Activated B cell treated with CpG ODN at 0.5 μM for 24 hours (primary cell): Measurements from ENCODE around the gene DENND11. TPM values are rescaled to one million over a fixed set of nuclear protein-coding genes. Genes with fewer than 3 reads are reported as not detected.

Experiments
- ATAC-seq: fragments of 200-7000 bp; cut with Tn5 transposase; one replicate; pipeline ENCODE4 v1.10.0; 2021; ENCODE audit warnings: low read depth, mild to moderate bottlenecking, moderate library complexity
- CTCF ChIA-PET: fragments of 350-600 bp; sonication (Branson Sonifier 250); formaldehyde crosslinking; loops from one replicate; lab custom pipeline; 2021; ENCODE audit warnings: antibody characterized with exemption; lab: Charles Lee
- POLR2A ChIA-PET: fragments of 350-600 bp; sonication (Branson Sonifier 250); formaldehyde crosslinking; loops from one replicate; lab custom pipeline; 2021; ENCODE audit warnings: antibody characterized with exemption; lab: Charles Lee
- DNase-seq: peaks from one replicate; pipeline ENCODE4 v3.0.0; 2022
- H3K27ac Mint-ChIP-seq: one replicate; pipeline ENCODE4 v1.8.0; 2020; ENCODE audit warnings: mixed read lengths
- H3K27me3 Mint-ChIP-seq: one replicate; pipeline ENCODE4 v1.8.0; 2021; ENCODE audit warnings: mixed read lengths
- H3K36me3 Mint-ChIP-seq: one replicate; pipeline ENCODE4 v1.8.0; 2021; ENCODE audit warnings: low read depth, mixed read lengths
- H3K4me1 Mint-ChIP-seq: one replicate; pipeline ENCODE4 v1.8.0; 2021; ENCODE audit warnings: mixed read lengths
- H3K4me3 Mint-ChIP-seq: one replicate; pipeline ENCODE4 v1.8.0; 2020; ENCODE audit warnings: mild to moderate bottlenecking, mixed read lengths
- H3K9me3 Mint-ChIP-seq: one replicate; pipeline ENCODE4 v1.8.0; 2020; ENCODE audit warnings: mixed read lengths
- intact Hi-C: fragments of 100-400 bp; cut with micrococcal nuclease; formaldehyde crosslinking; loops from one replicate; pipeline ENCODE4 v1.15.1; 2024
- total RNA-seq: library from RNA; stranded (reverse); gene quantifications from 2 replicates; pipeline ENCODE4 v1.2.3, GENCODE V29; 2022
- TF ChIP-seq, protein P1 (sequence below): fragments of 200-600 bp; IDR thresholded peaks from one replicate; pipeline ENCODE4 v1.8.0; 2022; ENCODE audit warnings: antibody characterized with exemption, mild to moderate bottlenecking

DENND11 gene
- total RNA-seq, 1 donor from 2014 or later, result 58.1 TPM

DNA sequence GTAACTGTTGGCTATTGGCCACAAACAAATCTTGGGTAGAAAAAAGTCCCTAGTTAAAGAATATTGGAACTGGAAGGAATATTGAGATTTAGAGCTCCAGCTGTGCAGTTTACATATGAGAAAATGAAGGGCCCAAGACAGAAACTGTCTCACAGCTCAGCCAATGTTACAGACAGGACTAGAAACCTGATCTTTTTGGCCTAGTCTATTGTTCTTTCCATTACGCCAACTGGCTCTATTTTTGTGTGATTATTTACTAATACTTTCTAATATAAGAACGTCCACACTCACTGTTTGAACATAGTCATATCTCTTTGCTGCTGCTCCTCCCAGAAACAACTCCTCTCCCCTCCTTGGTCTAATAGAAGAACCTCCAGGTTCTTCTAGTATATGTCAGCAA lies 7.4 kb upstream of the DENND11 start:
- POLR2A ChIA-PET, result no interaction called here
- CTCF ChIA-PET, result interaction anchor here (1.5 to 2.4 kb wide), 2 partner anchors 29 to 54 kb away, joined by 8 to 23 read pairs; partner anchors contain the start of gene SSBP1
- ATAC-seq, result no peak
- DNase-seq, result no peak
- Mint-ChIP-seq H3K27me3 (no peaks in the 10 kb centered on the region), H3K9me3 (no peaks in the 10 kb centered on the region), H3K4me1 (no peaks in the 10 kb centered on the region), H3K36me3 (no peaks in the 10 kb centered on the region), H3K4me3 (no peak overlapping the region), H3K27ac (no peak overlapping the region)
- intact Hi-C loops, result no loop called here
- TF ChIP-seq, protein P1, sequence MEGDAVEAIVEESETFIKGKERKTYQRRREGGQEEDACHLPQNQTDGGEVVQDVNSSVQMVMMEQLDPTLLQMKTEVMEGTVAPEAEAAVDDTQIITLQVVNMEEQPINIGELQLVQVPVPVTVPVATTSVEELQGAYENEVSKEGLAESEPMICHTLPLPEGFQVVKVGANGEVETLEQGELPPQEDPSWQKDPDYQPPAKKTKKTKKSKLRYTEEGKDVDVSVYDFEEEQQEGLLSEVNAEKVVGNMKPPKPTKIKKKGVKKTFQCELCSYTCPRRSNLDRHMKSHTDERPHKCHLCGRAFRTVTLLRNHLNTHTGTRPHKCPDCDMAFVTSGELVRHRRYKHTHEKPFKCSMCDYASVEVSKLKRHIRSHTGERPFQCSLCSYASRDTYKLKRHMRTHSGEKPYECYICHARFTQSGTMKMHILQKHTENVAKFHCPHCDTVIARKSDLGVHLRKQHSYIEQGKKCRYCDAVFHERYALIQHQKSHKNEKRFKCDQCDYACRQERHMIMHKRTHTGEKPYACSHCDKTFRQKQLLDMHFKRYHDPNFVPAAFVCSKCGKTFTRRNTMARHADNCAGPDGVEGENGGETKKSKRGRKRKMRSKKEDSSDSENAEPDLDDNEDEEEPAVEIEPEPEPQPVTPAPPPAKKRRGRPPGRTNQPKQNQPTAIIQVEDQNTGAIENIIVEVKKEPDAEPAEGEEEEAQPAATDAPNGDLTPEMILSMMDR, result no peak

DNA sequence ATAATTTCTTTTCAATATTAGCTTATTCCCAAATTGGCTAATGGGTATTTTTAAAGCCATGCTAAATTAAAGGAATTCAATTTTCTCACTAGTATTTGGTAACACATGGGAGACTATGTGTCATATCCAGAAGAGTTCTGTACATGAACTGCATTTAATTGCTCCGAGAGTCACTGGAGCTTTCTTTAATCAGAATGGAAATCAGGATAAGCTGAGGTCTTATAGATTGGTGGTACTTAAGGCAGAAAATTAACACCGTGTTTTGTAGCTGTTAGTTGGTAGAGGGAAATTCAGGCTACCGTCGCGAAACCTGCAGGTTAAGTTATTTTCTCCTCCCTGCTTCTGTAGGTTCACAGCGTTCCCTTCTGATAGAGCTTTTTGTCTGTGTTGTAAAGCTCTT lies 6.4 kb upstream of the DENND11 start, which contains the start of gene WEE2:
Gene WEE2, plus strand, starts transcription at position 3 of the 400 bp plus-strand sequence. CDS start 406 bp downstream, outside the sequence.
- no peak for DNase-seq
- no peak within 1 kb of the TSS for H3K27ac Mint-ChIP-seq
- no peaks in the 10 kb centered on the region for H3K9me3 Mint-ChIP-seq
- POLR2A ChIA-PET, result no interaction called here
- no peak for ATAC-seq
- CTCF ChIA-PET, result interaction anchor here (0.7 to 1.5 kb wide), 3 partner anchors 27 to 53 kb away, joined by 3 to 8 read pairs (median 3); partner anchors contain the start of gene SSBP1
- no peak within 1 kb of the TSS for H3K4me3 Mint-ChIP-seq
- no peaks in the 10 kb centered on the region for H3K27me3 Mint-ChIP-seq
- no peaks in the 10 kb centered on the region for H3K36me3 Mint-ChIP-seq
- H3K4me1 Mint-ChIP-seq, result no peaks in the 10 kb centered on the region
- TF ChIP-seq, protein P1, result no peak
- intact Hi-C loops, result no loop called here

DNA sequence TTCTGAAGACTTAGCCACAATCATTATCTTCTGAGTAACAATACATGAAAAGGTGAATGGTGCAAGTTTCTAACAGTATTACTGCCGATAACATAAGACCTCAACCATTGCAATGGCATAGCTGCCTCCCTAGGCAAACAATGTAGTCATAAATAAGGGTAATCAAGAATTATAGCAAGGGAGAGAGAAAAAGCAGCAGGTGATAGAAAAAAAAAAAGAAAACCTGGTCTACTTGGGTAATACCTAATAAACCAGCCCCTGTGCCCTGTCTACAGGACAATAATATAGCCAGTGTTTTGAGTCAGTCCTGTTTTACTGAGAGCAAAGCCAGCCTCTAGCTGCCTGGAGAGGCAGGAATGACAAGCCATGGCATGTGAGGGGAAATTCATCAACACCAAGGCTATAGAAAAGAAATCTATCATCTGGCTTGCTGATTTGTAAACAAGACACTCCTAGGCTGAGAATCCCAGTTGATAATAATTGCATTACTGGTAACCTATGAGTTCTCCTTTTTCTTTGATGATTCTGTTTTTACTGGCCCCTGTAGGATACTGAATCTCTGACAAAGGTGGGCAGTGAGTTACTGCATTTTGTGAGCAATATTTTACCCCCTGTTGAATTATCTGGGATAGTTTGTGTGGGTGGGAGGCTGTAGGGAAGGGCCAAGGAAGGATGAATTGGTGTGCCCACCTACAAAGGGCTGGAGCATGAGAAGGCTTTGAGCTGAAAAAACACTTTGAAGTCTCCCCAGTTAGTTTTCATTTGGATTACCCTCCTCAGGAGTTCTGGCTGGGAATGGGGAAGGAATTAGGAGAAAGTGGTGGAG lies 4.5 kb upstream of the DENND11 start:
- ChIA-PET CTCF (interaction anchor here (0.7 to 1.5 kb wide), 2 partner anchors 31 to 90 kb away, joined by 3 read pairs; partner anchors contain the start of gene SSBP1), POLR2A (no interaction called here)
- Mint-ChIP-seq H3K36me3 (no peaks in the 10 kb centered on the region), H3K9me3 (no peaks in the 10 kb centered on the region), H3K27ac (no peak overlapping the region), H3K4me3 (no peak overlapping the region), H3K27me3 (no peaks in the 10 kb centered on the region), H3K4me1 (peaks cover 4% of the 10 kb centered on the region)
- no peak for DNase-seq
- intact Hi-C loops, result no loop called here
- no peak for ATAC-seq
- TF ChIP-seq, protein P1, result no peak

DNA sequence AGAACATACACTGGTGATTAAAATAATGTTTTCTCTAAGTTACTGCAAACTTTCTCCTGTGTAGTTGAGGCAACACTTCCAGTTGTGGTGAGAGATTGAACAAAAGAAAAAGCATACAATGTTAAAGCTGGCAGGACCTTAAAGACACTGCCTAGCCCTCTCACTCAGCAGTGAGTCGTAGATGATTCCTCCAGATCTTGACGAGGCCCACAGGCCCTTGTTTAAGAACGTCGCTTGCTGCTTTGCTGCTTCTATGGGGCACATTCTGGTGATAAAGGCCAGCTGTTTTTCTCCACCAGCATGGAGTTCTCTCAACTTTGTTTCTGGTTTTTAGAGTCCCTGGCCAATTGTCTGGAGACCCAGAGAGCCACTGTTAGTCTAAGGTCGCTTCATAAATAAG lies 2.8 kb upstream of the DENND11 start:
- Mint-ChIP-seq H3K9me3 (no peaks in the 10 kb centered on the region), H3K4me3 (no peak overlapping the region), H3K36me3 (no peaks in the 10 kb centered on the region), H3K27ac (no peak overlapping the region), H3K4me1 (peaks cover 18% of the 10 kb centered on the region), H3K27me3 (no peaks in the 10 kb centered on the region)
- TF ChIP-seq, protein P1, result no peak
- ChIA-PET POLR2A (no interaction called here), CTCF (interaction anchor here (1.2 to 1.5 kb wide), 2 partner anchors 33 to 49 kb away, joined by 3 read pairs; partner anchors contain the start of gene SSBP1)
- intact Hi-C loops, result no loop called here
- ATAC-seq, result no peak
- DNase-seq, result no peak

DNA sequence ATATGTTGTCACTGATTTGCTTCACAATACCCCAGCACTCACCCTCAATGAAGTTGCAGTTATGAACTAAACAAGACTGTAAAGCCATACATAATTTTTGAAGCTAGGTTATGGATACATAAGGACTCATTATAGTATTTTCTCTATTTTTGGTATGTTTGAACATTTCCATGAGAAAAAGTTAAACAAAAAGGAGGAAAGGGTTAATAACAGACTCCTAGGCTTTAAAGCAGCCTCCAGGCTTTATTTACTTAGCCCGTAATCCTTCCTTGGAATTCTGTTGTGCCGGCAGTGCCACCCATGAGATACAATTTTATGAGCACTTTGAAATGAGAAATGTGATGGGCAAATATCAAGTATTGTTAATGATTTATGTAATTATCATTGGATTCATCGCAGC lies 2.1 kb upstream of the DENND11 start:
- Mint-ChIP-seq H3K36me3 (no peaks in the 10 kb centered on the region), H3K9me3 (no peaks in the 10 kb centered on the region), H3K4me1 (peaks cover 24% of the 10 kb centered on the region), H3K27ac (no peak overlapping the region), H3K27me3 (no peaks in the 10 kb centered on the region), H3K4me3 (no peak overlapping the region)
- intact Hi-C loops, result no loop called here
- TF ChIP-seq, protein P1, result no peak
- ATAC-seq (no peak), DNase-seq (no peak)
- ChIA-PET CTCF (interaction anchor here (1.2 to 1.5 kb wide), 2 partner anchors 49 to 50 kb away, joined by 3 to 4 read pairs; no protein-coding TSS in a partner anchor), POLR2A (interaction anchor here (5.2 kb wide), 1 partner anchor 34 kb away, joined by 56 read pairs; the partner anchor contains the start of gene SSBP1)
